Left ventricle myocardium superior (tissue), 1 donor: Measurements from ENCODE around the gene GMPS. TPM values are rescaled to one million over a fixed set of nuclear protein-coding genes. Genes with fewer than 3 reads are reported as not detected.
A peak's percentile ranks its signal among the peaks of the same experiment; 100 is the strongest.
"Not testable (repeated sequence)": the region's sequence is repeated elsewhere in the genome, so short reads cannot be mapped to it uniquely, and the experiment has no call there.

Experiments
- ATAC-seq: fragments of 200-7000 bp; cut with Tn5 transposase; one replicate; pipeline ENCODE4 v1.9.1; 2020; ENCODE audit warnings: mild to moderate bottlenecking, moderate library complexity
- DNase-seq: peaks from one replicate; pipeline ENCODE4 v3.0.0-alpha.2; 2020
- intact Hi-C: fragments of 100-400 bp; cut with micrococcal nuclease; formaldehyde crosslinking; loops from one replicate; pipeline ENCODE4 v1.11.0; 2022
- long read RNA-seq: library from polyadenylated mRNA; unstranded; transcript quantifications from one replicate; pipeline ENCODE4 v2.0.0, GENCODE V29; 2021
- total RNA-seq: library from RNA; stranded (reverse); fragmentation: NEBNext Ultra II Directional; extraction: Animal tissue kit (Norgen Biotek cat#: 25700); gene quantifications from one replicate; pipeline ENCODE4 v1.2.1, GENCODE V29; 2021
- donor health status: DM: no; HTN: yes; CAD: no; lungs with severe emphysema.

GMPS gene
- 32.5 TPM for total RNA-seq
- long read RNA-seq, full-length matches to known transcripts: 63 of 69 reads
- long read RNA-seq, partial matches to known transcripts: 3 of 69 reads
- long read RNA-seq, other reads (novel, unspliced or antisense): 3 of 69 reads

DNA sequence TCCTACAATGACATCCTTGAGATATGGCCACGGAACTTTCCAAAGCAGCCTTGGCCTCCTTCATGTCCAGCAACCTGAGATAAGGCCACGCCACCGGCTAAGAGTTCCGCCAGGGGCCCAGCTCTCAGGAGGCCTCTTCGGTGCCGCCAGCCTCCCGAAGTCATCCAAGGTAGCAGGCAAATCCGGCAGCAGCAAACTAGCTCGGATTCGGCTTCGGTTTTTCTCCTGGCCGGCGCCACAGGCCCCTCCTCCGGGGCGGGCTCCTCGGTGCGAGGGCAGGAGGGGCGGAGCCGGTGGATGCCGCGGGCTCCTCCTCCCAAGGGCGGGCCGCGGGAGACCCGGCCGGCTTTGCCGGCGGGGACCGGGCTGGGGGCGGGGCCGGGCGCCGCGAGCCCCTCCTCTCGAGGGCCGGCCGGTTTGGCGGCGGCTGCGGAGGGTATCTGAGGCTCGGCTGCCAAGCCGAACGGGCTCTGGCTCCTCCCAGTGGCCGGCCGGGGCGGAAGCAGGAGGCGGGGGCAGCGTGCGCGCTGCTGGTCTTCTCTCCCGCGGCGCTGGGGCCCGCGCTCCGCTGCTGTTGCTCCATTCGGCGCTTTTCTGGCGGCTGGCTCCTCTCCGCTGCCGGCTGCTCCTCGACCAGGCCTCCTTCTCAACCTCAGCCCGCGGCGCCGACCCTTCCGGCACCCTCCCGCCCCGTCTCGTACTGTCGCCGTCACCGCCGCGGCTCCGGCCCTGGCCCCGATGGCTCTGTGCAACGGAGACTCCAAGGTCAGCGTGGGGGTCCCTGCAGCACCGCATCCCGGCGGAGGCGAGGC is at the start of gene GMPS:
Gene GMPS (plus strand): TSS at position 518 of the 812 bp plus-strand sequence. CDS start 221 bp downstream, at position 739.
- DNase-seq: peak; percentile 98
- intact Hi-C loops: loop anchor here (10.0 kb wide), 1 partner anchor 66 kb away; the partner anchor contains the start of gene C3orf33

GRCh38 chr3:155828490-155829098 is 41.9 kb upstream of the GMPS start:
- intact Hi-C loops, DNase-seq, ATAC-seq: not testable (repeated sequence)

More for the DNA sequence above, at the start of gene GMPS:
- ATAC-seq: peak; percentile 97

- ATAC-seq: no peak
- no peak for DNase-seq
- intact Hi-C loops: no loop called here
These were observed 34.9 kb upstream of the GMPS start for GRCh38 chr3:155835341-155836071.

GRCh38 chr3:155843569-155843968 is 26.9 kb upstream of the GMPS start:
- intact Hi-C loops: no loop called here
- ATAC-seq (no peak), DNase-seq (no peak)

- no peak for ATAC-seq
- no peak for DNase-seq
- intact Hi-C loops: no loop called here
These were observed 24.3 kb upstream of the GMPS start for GRCh38 chr3:155846119-155846518.

DNA sequence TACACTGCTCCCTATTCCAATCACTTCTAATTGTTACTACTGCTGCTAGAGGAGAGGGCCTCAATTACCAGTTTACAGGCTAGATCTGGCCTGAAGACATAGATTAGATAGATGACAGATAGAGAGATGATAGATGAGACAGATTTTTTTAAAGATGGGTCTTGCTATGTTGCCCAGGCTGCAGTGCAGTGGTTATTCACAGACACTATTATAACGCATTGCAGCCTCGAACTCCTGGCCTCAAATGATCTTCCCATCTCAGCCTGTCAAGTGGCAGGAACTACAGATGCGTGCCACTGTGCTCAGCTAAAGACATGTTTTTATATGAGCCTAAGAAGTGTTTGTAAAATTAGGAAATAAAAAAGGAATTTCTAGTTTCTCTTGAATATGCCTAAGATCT is 22.5 kb upstream of the GMPS start:
- no peak for ATAC-seq
- intact Hi-C loops: no loop called here

DNA sequence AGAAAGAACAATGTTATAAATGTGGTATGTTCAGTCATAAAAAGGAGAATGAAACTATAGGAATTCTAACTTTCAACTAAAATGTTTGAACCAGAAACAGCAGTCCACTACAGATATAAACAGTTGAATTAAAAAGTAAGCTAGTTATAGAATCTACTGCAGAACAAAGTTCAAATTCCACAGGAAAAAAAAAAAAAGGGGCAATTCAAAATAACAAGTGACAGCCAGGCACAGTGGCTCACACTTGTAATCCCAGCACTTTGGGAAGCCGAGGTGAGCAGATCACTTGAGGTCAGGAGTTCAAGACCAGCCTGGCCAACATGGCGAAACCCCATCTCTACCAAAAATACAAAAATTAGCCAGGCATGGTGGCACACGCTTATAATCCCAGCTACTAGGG is 21.0 kb upstream of the GMPS start:
- ATAC-seq, intact Hi-C loops, DNase-seq: not testable (repeated sequence)

More for the DNA sequence above, 22.5 kb upstream of the GMPS start:
- no peak for DNase-seq

- DNase-seq (no peak), ATAC-seq (no peak)
- intact Hi-C loops: no loop called here
These were observed 18.1 kb upstream of the GMPS start for GRCh38 chr3:155852341-155852740.

- DNase-seq (peak; percentile 52), ATAC-seq (peak; percentile 8)
- intact Hi-C loops: no loop called here
These were observed 17.0 kb upstream of the GMPS start for GRCh38 chr3:155853214-155854140.

GRCh38 chr3:155854141-155854940 is 16.1 kb upstream of the GMPS start, which contains the start of gene SLC33A1:
TSS of gene SLC33A1 (minus strand) at chr3:155854427. CDS start at chr3:155853997, 430 bp downstream.
- intact Hi-C loops: no loop called here
- DNase-seq: peak; percentile 99
- ATAC-seq: peak; percentile 98

GRCh38 chr3:155859859-155860258 is 10.6 kb upstream of the GMPS start:
- no peak for DNase-seq
- intact Hi-C loops: no loop called here
- ATAC-seq: no peak

DNA sequence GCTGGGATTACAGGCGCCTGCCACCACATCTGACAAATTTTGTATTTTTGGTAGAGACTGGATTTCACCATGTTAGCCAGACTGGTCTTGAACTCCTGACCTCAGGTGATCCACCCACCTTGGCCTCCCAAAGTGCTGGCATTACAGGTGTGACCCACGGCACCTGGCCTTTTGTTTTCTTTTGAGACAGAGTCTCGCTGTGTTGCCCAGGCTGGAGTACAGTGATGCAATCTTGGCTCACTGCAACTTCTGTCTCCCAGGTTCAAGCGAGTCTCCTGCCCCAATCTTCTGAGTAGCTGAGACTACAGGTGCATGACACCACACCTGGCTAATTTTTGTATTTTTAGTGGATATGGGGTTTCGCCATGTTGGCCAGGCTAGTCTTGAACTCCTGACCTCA is 10.0 kb upstream of the GMPS start:
- ATAC-seq, intact Hi-C loops, DNase-seq: not testable (repeated sequence)

- ATAC-seq (no peak), DNase-seq (no peak)
- intact Hi-C loops: no loop called here
These were observed 8.8 kb upstream of the GMPS start for GRCh38 chr3:155861476-155862183.

DNA sequence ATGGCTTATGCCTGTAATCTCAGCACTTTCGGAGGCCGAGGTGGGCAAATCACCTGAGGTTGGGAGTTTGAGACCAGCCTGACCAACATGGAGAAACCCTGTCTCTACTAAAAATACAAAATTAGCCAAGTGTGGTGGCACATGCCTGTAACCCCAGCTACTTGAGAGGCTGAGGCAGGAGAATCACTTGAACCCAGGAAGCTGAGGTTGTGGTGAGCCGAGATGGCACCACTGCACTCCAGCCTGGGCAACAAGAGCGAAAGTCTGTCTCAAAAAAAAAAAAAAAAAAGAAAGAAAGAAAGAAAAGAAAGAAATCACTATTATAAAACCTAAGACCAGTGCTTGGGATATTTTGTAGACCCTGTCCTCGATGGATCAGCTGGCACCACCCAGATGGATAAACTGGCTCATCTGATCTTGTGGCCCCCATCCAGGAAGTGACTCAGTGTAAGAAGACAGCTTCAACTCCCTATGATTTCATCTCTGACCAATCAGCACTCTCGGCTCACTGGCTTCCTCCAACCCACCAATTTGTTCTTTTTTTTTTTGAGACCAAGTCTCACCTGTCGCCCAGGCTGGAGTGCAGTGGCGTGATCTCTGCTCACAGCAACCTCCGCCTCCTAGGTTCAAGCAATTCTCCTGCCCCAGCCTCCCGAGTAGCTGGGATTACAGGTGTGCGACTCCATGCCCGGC is 8.0 kb upstream of the GMPS start:
- ATAC-seq, intact Hi-C loops, DNase-seq: not testable (repeated sequence)

DNA sequence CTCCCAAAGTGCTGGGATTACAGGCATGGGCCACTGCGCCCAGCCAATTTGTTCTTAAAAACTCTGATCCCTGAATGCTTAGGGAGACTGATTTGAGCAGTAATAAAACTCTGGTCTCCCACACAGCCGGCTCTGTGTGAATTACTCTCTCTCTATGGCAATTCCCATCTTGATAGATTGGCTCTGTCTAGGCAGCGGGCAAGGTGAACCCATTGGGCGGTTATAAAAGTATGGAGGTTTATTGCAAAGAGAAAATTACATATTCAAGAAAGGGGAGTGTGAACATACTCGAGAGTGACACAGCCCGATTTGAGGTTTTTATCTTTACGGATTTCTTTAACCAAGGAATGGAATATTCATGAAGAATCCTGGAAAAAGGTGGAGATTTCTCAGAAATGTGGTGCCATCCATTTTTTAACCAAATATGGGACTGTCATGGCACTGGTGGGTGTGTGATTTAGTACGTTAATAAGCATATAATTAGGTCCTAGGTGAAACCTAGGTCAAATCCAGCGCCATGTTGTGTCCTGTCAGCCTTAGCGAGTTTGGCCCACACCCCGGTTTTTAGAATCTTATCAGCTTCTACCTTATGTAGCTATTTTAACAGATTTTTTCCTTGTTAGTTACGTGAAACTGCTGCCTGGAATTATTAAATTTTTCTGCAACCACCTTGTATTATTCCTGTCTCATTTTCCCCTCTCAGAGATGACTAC is 7.2 kb upstream of the GMPS start:
- intact Hi-C loops: no loop called here
- DNase-seq: no peak
- no peak for ATAC-seq

DNA sequence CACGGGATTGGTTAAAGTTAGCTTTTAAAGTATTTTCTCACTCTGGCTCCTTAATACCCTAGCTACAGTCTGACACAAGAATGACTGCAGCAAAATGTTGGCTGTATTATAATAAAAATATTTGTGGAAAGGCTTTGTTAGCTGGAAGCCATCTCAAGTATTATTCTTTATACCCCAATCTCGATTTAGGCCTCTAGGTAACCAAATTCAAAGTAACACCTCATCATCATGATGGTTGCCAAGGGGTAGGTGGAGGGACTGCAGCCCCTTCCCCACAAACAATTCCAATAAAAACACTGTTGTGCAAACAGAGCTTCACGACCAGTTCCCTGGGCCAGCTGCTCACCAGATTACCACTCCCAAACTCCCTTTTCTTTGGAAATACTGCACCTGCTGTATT is 759 bp upstream of the GMPS start:
- DNase-seq (no peak), ATAC-seq (no peak)
- intact Hi-C loops: loop anchor here (10.0 kb wide), 1 partner anchor 65 kb away; the partner anchor contains the start of gene C3orf33
